DMS53 treated with DMSO at 0.1 percent for 48 hours (cell line): ENCODE results near the gene POLR3GL.
"Not testable (repeated sequence)": the region's sequence is repeated elsewhere in the genome, so short reads cannot be mapped to it uniquely, and the experiment has no call there.

ENCODE experiments used
- DNase-seq: peaks from one replicate; lab custom pipeline; 2025; ENCODE audit not compliant: unreplicated experiment; lab: John Stamatoyannopoulos, UW

POLR3GL gene

DNA sequence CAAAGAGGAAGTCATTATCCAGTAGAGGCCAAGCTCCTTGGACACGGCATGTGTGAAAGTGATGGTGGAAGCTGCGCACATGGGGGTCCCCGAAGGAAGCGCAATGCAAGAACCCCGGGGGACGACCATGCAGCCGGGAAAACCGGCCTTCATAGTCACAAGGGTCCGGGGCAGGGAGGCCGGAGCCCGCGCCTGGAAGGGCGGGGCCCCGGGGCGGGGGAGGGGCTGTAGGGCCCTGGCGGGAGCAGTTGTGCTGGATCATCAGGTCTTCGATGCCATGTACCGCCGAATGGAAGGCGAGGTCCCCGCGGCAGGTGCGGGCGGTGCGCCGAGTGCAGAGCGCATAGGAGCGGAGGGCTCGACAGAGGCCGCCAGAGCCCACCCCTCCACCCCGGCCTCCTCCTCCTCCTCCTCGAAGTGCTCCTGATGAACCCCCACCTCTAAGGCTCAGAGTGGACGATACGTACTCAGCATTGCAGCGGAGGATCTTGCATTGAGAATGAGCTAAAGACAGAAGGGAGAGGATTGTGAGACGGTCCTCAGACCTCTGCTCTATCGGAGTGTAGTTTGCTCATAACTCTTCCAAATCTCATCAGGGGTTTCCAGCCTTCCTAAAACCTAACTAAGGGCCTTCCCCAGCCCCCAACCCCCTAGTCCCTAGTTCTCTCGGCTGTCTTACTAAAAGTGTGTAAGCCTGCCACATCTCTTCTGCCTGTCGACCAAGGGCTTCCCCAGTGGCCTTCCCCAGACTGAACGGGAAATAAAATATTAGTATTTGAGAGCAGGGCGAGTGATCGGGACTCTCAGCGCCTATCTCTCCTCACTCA lies 55.0 kb downstream of the POLR3GL start:
- no peak for DNase-seq

DNA sequence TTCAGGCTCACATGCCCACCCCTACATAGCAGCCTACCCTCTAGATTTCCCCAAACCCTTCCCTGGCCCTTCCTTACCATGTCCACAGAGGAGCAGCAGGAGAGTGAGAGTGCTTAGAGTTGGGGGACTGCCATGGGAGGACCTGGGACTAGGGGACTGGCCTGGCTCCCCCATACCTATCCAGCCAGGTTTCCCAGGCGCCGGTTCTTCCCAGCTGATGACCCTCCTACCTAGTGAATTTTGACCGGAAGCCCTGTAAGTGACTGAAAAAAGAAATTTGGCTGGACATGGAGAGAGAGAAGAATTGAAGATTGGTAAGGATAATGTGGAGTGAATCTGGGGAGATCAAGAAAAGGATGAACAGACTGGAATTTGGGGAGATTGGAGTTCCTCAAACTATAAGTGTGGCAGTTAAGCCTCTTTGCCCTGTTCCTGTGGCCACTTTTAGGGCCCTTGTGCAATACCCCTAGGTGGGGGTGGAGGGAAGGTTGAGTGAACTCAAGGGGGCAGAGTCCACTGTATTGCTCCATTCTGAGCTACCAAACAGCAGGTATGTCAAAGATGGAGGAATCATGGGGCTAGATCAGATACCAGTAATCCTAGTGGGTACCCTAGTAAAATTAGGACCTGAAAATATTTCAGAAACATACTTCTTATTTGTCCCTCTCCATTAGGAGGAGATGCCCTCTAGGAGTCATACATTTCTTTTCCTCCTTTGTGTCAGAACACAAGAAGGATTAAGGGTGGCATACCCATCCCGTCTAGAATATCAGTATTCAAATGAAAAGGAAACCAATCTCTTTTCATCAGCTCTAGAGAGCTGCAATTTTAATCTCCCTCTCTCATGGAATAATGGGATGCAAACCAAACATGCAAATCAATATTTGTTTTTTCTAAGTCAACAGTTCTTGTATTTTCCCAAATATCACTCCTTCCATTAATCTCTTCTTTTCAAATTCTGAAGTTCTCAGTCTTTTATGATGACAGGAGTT lies 55.9 kb downstream of the POLR3GL start:
- no peak for DNase-seq

DNA sequence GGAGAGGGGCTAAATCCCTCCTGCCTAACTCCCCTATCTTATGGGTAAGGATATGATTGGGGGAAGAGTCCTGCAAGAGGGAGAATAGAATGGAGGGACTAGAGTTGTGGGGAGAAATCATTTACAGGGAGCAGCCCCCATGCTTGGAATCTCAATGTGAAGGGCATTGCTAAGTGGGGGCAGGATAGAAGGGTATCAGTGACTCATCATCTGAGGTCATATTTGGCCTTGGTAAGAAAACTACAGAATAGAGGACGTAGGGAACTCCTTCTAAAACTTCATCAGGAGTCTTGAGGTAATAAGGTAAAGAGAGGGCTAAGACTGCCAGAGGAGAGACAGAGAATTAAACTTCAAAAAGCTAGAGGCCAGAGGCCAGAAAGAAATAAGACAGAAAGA lies 56.6 kb downstream of the POLR3GL start:
- no peak for DNase-seq

DNA sequence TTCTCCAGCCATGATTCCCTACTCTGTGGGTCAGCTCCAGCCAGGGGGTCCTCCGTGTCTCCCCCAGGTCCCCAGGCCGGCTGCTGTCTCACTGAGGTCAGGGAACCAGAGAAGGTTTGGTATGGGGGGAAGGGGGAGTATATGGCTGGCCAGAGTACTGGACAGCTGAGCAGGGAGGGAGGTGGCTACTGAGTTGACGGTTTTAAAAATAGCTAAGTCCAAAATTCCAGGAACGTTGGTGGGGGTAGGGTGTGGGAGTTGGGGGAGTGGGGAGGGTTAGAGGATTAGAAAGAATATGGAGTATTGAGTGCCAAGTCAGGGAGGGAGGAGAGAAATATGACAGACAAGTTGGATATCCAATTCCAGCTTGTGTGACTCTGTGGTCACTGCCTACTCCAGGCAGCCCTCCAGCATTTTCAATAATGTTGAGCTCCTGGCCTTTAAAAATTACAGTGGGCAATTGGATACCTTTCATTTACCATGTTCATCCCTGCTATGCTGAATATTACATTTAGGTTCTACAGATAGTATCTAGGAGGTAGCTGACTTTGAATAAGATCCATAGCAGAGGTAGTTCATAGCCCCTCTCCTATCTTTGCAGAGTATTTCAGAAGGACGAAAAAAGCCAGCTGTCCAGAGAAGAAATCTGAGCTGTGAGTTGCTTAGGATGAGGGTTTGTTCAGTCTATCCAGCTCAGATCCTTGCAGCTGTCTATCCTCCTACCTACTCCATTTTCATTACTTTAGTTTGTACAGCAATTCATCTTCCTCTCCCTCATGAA lies 57.3 kb downstream of the POLR3GL start, which contains the start of gene HJV:
TSS of gene HJV (minus strand) at position 114 of the 781 bp plus-strand sequence. CDS start 1,504 bp downstream, outside the sequence.
- no peak for DNase-seq

DNA sequence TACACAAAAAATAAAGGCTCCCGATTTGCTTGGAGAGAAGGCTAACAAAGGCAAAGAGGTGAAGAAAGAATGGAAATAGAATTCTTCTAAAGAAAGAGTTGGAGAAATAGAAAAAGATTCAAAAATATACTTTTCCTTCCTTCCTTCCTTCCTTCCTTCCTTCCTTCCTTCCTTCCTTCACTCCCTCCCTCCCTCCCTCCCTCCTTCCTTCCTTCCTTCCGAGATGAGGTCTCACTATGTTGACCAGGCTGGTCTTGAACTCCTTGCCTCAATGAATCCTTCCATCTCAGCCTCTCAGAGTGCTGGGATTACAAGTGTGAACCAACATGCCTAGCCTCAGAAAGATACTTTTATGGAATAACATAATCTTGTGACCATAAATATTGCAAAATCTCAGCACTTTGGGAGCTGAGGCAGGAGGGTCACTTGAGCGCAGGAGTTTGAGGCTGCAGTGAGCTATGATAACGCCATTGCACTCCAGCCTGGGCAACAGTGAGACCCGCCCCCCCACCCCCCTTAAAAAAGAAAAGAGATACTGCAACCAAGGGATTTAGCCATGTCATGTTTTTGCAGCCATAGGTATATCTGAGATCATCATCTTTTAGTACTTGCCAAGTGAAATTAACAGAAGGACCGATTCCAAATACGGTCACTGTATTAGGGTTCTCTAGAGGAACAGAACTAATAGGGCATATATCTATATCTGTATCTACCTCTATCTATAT lies 58.1 kb downstream of the POLR3GL start:
- no peak for DNase-seq

DNA sequence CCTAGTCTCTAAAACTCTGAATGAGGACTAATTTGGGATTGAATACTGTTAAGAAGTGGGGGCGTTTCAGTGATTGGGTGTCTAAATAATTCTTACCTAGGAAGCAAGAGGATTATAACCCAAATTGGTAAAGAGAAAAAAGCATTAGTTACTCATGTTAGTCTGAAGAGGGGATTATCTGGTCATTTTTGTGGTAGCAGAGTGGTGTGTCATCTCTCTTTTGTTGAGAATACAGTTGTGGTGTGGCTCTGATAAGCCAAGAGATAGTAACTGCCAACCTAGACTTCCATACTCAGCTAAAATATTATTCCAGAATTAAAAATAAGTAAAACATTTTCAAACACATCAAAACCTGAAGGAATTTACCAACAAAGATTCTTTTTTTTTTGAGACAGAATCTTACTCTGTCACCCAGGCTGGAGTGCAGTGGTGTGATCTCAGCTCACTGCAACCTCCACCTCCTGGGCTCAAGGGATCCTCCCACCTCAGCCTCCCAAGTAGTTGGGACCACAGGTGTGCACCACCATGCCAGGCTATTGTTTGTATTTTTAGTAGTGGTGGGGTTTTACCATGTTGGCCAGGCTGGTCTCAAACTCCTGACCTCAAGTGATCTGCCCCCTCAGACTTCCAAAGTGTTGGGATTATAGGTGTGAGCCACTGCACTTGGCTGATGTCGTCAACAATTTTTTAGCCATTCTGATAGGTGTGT lies 61.5 kb downstream of the POLR3GL start:
- DNase-seq: not testable (repeated sequence)

DNA sequence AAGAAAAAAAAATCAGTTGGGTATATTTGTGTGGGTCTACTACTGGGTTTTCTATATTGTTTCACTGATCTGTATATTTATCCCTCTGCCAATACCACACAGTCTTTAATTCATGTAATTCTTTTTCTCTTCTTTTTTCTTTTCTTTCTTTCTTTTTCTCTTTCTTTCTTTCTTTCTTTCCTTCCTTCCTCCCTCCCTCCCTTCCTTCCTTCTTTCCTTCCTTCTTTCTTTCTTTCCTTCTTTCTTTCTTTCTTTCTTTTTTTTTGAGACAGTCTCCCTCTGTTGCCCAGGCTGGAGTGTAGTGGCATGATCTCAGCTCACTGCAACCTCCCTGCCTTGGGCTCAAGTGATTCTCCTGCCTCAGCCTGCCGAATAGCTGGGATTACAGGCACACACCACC lies 62.2 kb downstream of the POLR3GL start:
- not testable (repeated sequence) for DNase-seq
